Thyroid gland (tissue), 4 donors: ENCODE data around the gene MDFI.

ENCODE experiments used
- POLR2A ChIP-seq, 2 donors: fragments of 450-650 bp; IDR thresholded peaks; one replicate each; pipeline ENCODE4 v1.6.1; 2017; ENCODE audit warnings: antibody characterized with exemption in 2 of 2, mild to moderate bottlenecking in 2 of 2, moderate library complexity in 1 of 2
- TF ChIP-seq, protein P1 (sequence below), 6 experiments: fragments of 200-600 bp in 3 of 6; fragments of 450-650 bp in 3 of 6; sonication (generic) in 3 of 6; IDR thresholded peaks; one replicate each; pipeline ENCODE4 v1.5.1; 2016 to 2019; ENCODE audit warnings: antibody characterized with exemption in 6 of 6, mild to moderate bottlenecking in 2 of 6, inconsistent platforms in 1 of 6, moderate library complexity in 1 of 6

DNA sequence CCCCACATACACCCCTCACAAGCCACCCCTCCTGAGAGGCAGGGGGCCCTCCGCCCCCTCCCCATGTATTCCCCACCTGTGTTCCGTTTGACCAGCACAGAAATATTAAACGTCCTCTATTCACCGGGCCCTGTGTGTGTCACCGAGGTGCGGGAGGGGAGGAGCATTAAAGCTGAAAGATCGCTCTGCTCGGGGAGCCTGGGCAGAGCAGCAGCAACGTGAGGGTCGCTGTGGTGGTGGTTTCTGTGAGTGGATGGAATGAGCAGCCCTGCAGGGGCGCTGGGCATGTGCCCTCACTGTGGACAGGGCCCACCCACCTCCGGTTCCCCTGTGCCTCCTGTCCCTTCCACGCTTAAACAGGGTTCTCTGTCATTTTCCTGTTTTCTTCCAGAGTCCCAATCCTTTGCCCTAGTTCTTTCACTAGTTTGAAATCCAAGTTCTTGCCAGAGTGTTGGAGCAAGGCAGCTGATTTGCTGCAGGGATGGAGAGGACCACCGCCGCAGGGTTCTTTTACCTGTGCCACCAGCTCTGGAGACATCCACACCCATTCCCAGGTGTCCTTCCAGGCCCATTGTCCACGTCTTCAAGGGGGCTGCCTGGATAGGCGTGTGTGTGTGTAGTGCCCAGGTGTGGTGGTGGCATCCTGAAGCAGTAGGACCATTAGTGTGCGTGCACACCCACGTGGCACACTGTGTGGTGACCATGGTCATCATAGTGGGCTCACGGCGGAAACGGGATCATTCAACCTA, 37.6 kb upstream of the MDFI start:
- TF ChIP-seq, protein P1, sequence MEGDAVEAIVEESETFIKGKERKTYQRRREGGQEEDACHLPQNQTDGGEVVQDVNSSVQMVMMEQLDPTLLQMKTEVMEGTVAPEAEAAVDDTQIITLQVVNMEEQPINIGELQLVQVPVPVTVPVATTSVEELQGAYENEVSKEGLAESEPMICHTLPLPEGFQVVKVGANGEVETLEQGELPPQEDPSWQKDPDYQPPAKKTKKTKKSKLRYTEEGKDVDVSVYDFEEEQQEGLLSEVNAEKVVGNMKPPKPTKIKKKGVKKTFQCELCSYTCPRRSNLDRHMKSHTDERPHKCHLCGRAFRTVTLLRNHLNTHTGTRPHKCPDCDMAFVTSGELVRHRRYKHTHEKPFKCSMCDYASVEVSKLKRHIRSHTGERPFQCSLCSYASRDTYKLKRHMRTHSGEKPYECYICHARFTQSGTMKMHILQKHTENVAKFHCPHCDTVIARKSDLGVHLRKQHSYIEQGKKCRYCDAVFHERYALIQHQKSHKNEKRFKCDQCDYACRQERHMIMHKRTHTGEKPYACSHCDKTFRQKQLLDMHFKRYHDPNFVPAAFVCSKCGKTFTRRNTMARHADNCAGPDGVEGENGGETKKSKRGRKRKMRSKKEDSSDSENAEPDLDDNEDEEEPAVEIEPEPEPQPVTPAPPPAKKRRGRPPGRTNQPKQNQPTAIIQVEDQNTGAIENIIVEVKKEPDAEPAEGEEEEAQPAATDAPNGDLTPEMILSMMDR (IDR thresholded peaks at IDR 0.05), result no peak
- no peak for TF ChIP-seq POLR2A (IDR thresholded peaks at IDR 0.05)
